Trophoblast cell (in vitro differentiated cells and primary cell): ENCODE results near the gene MID1IP1.

Source experiments
- DNase-seq, 2 donors: peaks; one replicate each; pipeline ENCODE4 v3.0.0-alpha.2; 2016
- H2AFZ ChIP-seq: 2 replicates; pipeline ENCODE4 v1.6.1; 2013; ENCODE audit warnings: low read length, moderate library complexity, mild to moderate bottlenecking; ENCODE audit not compliant: insufficient read depth, poor library complexity
- H2AK5ac ChIP-seq: 2 replicates; pipeline ENCODE4 v1.6.1; 2013; ENCODE audit warnings: mild to moderate bottlenecking, low read length
- H2BK120ac ChIP-seq: 2 replicates; pipeline ENCODE4 v1.6.1; 2013; ENCODE audit warnings: low read length, mild to moderate bottlenecking, moderate library complexity; ENCODE audit not compliant: insufficient read depth, poor library complexity
- H2BK12ac ChIP-seq: 2 replicates; pipeline ENCODE4 v1.6.1; 2013; ENCODE audit warnings: mild to moderate bottlenecking, low read length, moderate library complexity
- H2BK5ac ChIP-seq: 2 replicates; pipeline ENCODE4 v1.6.1; 2013; ENCODE audit warnings: low read length, low read depth, moderate library complexity, mild to moderate bottlenecking; ENCODE audit not compliant: poor library complexity
- H3K14ac ChIP-seq: 2 replicates; pipeline ENCODE4 v1.6.1; 2013; ENCODE audit warnings: mild to moderate bottlenecking, low read length
- H3K18ac ChIP-seq: 2 replicates; pipeline ENCODE4 v1.6.1; 2013; ENCODE audit warnings: mild to moderate bottlenecking, low read length
- H3K23ac ChIP-seq: 2 replicates; pipeline ENCODE4 v1.6.1; 2013; ENCODE audit warnings: low read length
- H3K27ac ChIP-seq: 2 replicates; pipeline ENCODE4 v1.5.1; 2013; ENCODE audit warnings: low read depth, mild to moderate bottlenecking, inconsistent platforms, low read length, moderate library complexity
- H3K27me3 ChIP-seq: 2 replicates; pipeline ENCODE4 v1.6.1; 2013; ENCODE audit warnings: inconsistent platforms, mild to moderate bottlenecking, low read length, moderate library complexity; ENCODE audit not compliant: insufficient read depth
- H3K36me3 ChIP-seq, 2 experiments: 1 replicate in 1 of 2; 2 replicates in 1 of 2; pipeline ENCODE4 v1.6.1; 2013; ENCODE audit warnings: low read length in 2 of 2, mild to moderate bottlenecking in 2 of 2, moderate library complexity in 1 of 2; ENCODE audit not compliant: insufficient read depth in 2 of 2, control insufficient read depth in 1 of 2
- H3K4ac ChIP-seq: 2 replicates; pipeline ENCODE4 v1.6.1; 2013; ENCODE audit warnings: low read depth, mild to moderate bottlenecking, low read length, moderate library complexity
- H3K4me1 ChIP-seq, 2 experiments: 1 replicate in 1 of 2; 2 replicates in 1 of 2; pipeline ENCODE4 v1.6.1; 2013; ENCODE audit warnings: low read length in 2 of 2, mild to moderate bottlenecking in 2 of 2, moderate library complexity in 1 of 2; ENCODE audit not compliant: insufficient read depth in 2 of 2, control insufficient read depth in 1 of 2
- H3K4me2 ChIP-seq: 2 replicates; pipeline ENCODE4 v1.6.1; 2013; ENCODE audit warnings: inconsistent platforms, mild to moderate bottlenecking, low read length, moderate library complexity
- H3K4me3 ChIP-seq: 2 replicates; pipeline ENCODE4 v1.5.1; 2013; ENCODE audit warnings: mild to moderate bottlenecking, low read depth, low read length, inconsistent platforms
- H3K79me1 ChIP-seq: one replicate; pipeline ENCODE4 v1.6.1; 2013; ENCODE audit warnings: low read length
- H3K79me2 ChIP-seq: 2 replicates; pipeline ENCODE4 v1.6.1; 2013; ENCODE audit warnings: low read length, mild to moderate bottlenecking; ENCODE audit not compliant: control insufficient read depth, insufficient read depth, poor library complexity
- H3K9ac ChIP-seq: 2 replicates; pipeline ENCODE4 v1.6.1; 2013; ENCODE audit warnings: mild to moderate bottlenecking, low read length
- H3K9me3 ChIP-seq: 2 replicates; pipeline ENCODE4 v1.6.1; 2013; ENCODE audit warnings: low read depth, mild to moderate bottlenecking, control low read depth, inconsistent platforms, low read length; ENCODE audit not compliant: insufficient read depth
- H4K12ac ChIP-seq: 2 replicates; pipeline ENCODE4 v1.6.1; 2013; ENCODE audit warnings: low read depth, mild to moderate bottlenecking, low read length, moderate library complexity
- H4K8ac ChIP-seq: 2 replicates; pipeline ENCODE4 v1.6.1; 2013; ENCODE audit warnings: low read depth, mild to moderate bottlenecking, low read length, moderate library complexity
- H4K91ac ChIP-seq: one replicate; pipeline ENCODE4 v1.6.1; 2013; ENCODE audit warnings: low read depth, mild to moderate bottlenecking, low read length, moderate library complexity
- WGBS: extraction: QIAGEN DNeasy Blood & Tissue Kit; methylation state at CpG from one replicate; pipeline ENCODE4 v1.1.7; 2013; ENCODE audit warnings: missing lambda C conversion rate; ENCODE audit not compliant: insufficient read length, insufficient coverage; ENCODE audit errors: extremely low coverage; 5-methylcytosine and 5-hydroxymethylcytosine counted together

MID1IP1 gene

DNA sequence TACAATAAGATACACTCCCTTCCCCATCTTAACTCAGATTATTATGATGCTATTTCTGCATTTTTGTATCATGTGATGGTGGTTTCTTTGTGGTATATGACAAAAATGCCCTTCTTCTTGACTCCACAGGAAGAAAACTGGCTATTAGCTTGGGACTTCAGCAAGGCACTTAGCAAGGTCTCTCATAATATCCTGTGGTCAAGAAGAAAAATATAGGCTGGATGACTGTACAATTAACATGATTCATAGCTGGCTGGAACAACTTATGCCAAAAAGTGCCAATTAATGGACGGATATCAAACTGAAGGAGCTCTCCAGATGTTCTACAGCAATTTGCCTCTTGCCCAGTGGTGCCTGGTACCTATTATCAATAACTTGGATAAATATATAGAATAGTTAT, 2.3 kb upstream of the MID1IP1 start:
- Histone ChIP-seq H4K91ac (no peak overlapping the region), H3K79me1 (no peaks in the 10 kb centered on the region), H3K14ac (no peak overlapping the region), H3K79me2 (no peaks in the 10 kb centered on the region), H2BK12ac (no peak overlapping the region), H4K12ac (no peak overlapping the region), H3K9me3 (no peaks in the 10 kb centered on the region), H3K4ac (no peak overlapping the region), H2AFZ (no peak overlapping the region), H3K18ac (no peak overlapping the region), H3K4me1 (peaks cover 3 to 5% of the 10 kb centered on the region in 2 experiments), H2AK5ac (no peak overlapping the region), H4K8ac (no peak overlapping the region), H3K9ac (no peak overlapping the region), H3K27me3 (no peaks in the 10 kb centered on the region), H3K4me3 (no peak overlapping the region), H3K4me2 (no peak overlapping the region), H3K23ac (no peak overlapping the region), H2BK5ac (no peak overlapping the region), H2BK120ac (no peak overlapping the region), H3K36me3 (no peaks in the 10 kb centered on the region), H3K27ac (no peak overlapping the region)
- DNase-seq: no peak
- no CpG with 5 or more reads among the region's 1 CpG for WGBS

DNA sequence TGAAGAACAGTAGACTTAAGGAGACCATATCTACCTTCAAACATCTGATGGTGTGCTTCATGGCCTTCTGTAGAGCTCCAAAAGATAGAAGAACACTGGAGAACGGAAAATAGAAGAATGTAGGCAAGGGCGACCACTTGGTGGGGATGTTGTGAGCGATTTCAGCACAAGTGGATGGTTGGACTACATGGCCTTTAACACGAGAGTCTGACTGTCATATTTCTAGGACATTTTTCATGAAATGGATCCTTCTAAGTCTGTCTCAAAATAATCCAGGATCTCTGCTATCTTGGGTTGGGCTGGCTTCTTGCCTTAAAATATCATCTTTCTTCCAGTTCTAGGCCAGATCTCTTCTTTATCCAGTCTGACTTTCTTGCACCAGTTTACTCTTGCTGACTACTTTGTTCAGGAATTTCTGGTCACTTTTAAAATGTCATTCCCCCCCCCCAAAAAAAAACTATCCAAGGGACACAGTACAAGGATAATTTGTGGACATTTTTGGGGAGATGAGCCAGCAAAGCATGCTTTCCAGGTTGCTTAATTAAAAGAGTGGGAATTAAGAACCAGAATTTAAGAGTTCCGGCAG, 1.2 kb upstream of the MID1IP1 start:
- no peak overlapping the region for H3K9ac ChIP-seq
- no peak overlapping the region for H4K12ac ChIP-seq
- H2BK12ac ChIP-seq: no peak overlapping the region
- H3K27ac ChIP-seq: no peak overlapping the region
- no peak overlapping the region for H2AFZ ChIP-seq
- H3K4me3 ChIP-seq: no peak overlapping the region
- H3K4me2 ChIP-seq: no peak overlapping the region
- H4K91ac ChIP-seq: no peak overlapping the region
- H3K36me3 ChIP-seq: no peaks in the 10 kb centered on the region
- H3K9me3 ChIP-seq: no peaks in the 10 kb centered on the region
- H3K79me2 ChIP-seq: peaks cover 9% of the 10 kb centered on the region
- no peak overlapping the region for H4K8ac ChIP-seq
- no peak overlapping the region for H3K14ac ChIP-seq
- peaks cover 10% of the 10 kb centered on the region for H3K79me1 ChIP-seq
- no peak overlapping the region for H3K4ac ChIP-seq
- no peak overlapping the region for H3K18ac ChIP-seq
- no peak for DNase-seq
- no CpG with 5 or more reads among the region's 5 CpGs for WGBS
- no peak overlapping the region for H3K23ac ChIP-seq
- H3K27me3 ChIP-seq: no peaks in the 10 kb centered on the region
- peaks cover 3 to 5% of the 10 kb centered on the region in 2 experiments for H3K4me1 ChIP-seq
- no peak overlapping the region for H2BK5ac ChIP-seq
- H2BK120ac ChIP-seq: no peak overlapping the region
- no peak overlapping the region for H2AK5ac ChIP-seq

DNA sequence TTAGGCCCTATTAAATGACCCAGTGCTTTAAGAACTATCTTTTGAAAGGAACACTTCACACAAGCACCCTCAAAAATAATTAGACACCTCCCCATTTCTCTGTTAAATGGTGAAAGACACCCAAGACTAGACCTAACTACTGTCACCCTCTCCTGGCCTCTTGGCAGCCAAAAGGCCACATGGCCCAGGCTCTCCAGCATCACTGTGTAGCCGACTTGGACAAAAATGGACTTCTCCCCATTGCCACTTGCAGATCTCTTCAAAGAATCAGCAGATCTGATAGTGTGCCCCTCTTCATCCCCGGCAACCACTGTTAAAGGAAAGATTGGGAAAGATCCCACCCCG, 2.0 kb downstream of the MID1IP1 start:
- Histone ChIP-seq H3K4ac (no peak overlapping the region), H3K4me2 (peak overlapping the region; percentile 71), H3K9ac (no peak overlapping the region), H4K12ac (no peak overlapping the region), H2AK5ac (no peak overlapping the region), H4K91ac (no peak overlapping the region), H3K27me3 (no peaks in the 10 kb centered on the region), H2BK120ac (no peak overlapping the region), H3K18ac (no peak overlapping the region), H3K9me3 (no peaks in the 10 kb centered on the region), H3K23ac (no peak overlapping the region), H3K79me1 (peaks cover 14% of the 10 kb centered on the region), H2BK12ac (no peak overlapping the region), H3K4me3 (no peak overlapping the region), H3K79me2 (peaks cover 10% of the 10 kb centered on the region), H2AFZ (peak overlapping the region; percentile 41), H3K27ac (no peak overlapping the region), H3K14ac (no peak overlapping the region), H3K36me3 (no peaks in the 10 kb centered on the region), H3K4me1 (peaks cover 3 to 5% of the 10 kb centered on the region in 2 experiments), H4K8ac (no peak overlapping the region), H2BK5ac (no peak overlapping the region)
- DNase-seq: no peak
- WGBS: no CpG with 5 or more reads among the region's 3 CpGs

DNA sequence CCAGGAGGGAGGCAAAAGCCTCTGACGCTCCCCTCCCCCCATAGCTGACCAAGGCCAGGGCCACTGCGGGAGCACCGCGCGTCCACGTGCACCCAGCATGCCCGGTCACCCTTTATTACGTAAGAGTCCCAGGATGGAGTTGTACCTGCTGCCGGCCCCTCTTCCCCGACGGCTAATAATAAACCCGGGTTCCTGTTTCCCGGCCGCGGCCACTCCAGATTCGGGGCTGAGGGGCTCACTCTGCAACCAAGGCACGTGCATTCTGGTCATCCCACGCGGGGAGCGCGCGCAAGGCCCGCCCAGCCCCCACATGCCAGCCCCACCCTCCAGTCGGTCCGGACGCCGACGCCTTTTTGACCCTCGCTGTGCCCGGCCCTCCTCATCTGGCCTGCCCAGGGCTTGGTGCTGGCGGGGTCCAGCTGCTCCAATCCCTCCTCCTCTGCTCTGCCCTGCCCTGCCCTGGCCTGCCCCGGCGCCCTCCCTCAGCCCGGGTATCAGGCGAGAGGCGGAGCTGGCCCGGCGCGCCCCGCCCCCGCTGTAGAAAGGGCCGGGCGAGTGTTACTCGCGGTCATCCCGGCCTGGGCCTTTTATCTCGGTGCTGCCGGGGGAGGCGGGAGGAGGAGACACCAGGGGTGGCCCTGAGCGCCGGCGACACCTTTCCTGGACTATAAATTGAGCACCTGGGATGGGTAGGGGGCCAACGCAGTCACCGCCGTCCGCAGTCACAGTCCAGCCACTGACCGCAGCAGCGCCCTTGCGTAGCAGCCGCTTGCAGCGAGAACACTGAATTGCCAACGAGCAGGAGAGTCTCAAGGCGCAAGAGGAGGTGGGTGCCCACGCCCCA, 2.6 kb downstream of the MID1IP1 start:
- Histone ChIP-seq H3K18ac (peak overlapping the region; percentile 82), H3K9me3 (no peaks in the 10 kb centered on the region), H4K12ac (peak overlapping the region; percentile 92), H2BK12ac (peak overlapping the region; percentile 50), H3K79me2 (peaks cover 10% of the 10 kb centered on the region), H3K23ac (no peak overlapping the region), H3K36me3 (no peaks in the 10 kb centered on the region), H3K27ac (peak overlapping the region; percentile 45), H3K4me3 (peak overlapping the region; percentile 95), H2AK5ac (peak overlapping the region; percentile 72), H2BK5ac (peak overlapping the region; percentile 70), H3K4me2 (peak overlapping the region; percentile 71), H3K4ac (peak overlapping the region; percentile 28), H4K91ac (peak overlapping the region; percentile 89), H3K9ac (peak overlapping the region; percentile 87), H2AFZ (peak overlapping the region; percentile 52), H3K14ac (peak overlapping the region; percentile 82), H2BK120ac (peak overlapping the region; percentile 72), H4K8ac (peak overlapping the region; percentile 83), H3K4me1 (peaks cover 3 to 5% of the 10 kb centered on the region in 2 experiments), H3K79me1 (peaks cover 14% of the 10 kb centered on the region), H3K27me3 (no peaks in the 10 kb centered on the region)
- WGBS: no CpG with 5 or more reads among the region's 64 CpGs
- DNase-seq: peak; percentile 61 to 70
